Brain pericyte (primary cell): ENCODE results near the gene DYNC1H1.

Experiments used
- DNase-seq: peaks from one replicate; pipeline ENCODE4 v3.0.0-alpha.2; 2012; ENCODE audit warnings: low read depth, low spot score

The DYNC1H1 gene

DNA sequence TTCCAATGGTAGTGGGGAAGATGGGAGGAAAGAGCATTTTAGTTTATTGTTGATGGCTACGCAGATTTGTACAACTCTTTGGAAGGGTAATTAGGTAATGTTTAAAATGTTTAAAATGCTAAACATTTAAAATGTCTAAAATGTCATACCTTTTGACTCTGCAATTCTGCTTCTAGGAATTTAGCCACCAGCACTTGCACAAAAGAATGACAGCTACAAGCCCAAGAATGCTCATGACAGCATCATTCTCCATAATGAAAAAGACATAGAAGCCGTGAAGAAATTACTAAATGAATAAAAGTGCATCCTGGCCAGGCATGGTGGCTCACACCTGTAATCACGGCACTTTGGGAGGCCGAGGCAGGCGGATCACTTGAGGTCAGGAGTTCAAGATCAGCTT lies 19.9 kb upstream of the DYNC1H1 start:
- no peak for DNase-seq

DNA sequence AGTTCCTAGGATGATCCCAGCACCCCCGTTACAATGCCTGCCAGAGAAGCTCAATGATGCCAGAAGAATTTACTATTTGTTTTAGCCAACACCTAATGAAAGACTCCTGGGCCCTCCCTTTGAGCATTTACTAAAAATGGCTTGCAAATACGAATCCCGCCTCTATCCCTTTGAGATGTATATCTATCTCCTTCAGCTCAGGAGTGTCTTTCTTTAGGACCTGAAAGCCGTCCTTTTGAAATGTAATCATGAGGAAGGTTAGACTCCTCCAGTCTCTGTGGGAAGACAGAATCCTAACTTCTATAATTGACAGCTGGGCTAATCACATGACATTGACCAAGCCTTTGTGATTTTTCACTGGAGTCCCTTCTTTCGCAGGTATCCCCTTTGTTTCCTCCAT lies 19.2 kb upstream of the DYNC1H1 start:
- no peak for DNase-seq

DNA sequence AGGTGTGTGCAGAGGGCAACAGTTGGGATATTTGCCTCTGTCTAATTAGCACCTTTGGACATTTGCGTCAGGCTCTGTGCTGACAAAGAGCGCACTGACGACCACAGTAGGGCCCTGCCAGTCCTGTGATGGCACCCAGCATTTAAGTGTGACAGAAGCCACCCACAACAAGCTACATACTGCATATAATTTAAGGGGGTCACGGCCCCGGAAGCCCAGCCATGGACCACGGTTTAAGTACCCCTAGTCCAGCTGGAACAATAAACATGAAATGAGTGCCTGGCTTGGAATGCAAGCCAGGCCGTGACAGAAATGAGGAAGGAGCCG lies 16.8 kb upstream of the DYNC1H1 start:
- no peak for DNase-seq

DNA sequence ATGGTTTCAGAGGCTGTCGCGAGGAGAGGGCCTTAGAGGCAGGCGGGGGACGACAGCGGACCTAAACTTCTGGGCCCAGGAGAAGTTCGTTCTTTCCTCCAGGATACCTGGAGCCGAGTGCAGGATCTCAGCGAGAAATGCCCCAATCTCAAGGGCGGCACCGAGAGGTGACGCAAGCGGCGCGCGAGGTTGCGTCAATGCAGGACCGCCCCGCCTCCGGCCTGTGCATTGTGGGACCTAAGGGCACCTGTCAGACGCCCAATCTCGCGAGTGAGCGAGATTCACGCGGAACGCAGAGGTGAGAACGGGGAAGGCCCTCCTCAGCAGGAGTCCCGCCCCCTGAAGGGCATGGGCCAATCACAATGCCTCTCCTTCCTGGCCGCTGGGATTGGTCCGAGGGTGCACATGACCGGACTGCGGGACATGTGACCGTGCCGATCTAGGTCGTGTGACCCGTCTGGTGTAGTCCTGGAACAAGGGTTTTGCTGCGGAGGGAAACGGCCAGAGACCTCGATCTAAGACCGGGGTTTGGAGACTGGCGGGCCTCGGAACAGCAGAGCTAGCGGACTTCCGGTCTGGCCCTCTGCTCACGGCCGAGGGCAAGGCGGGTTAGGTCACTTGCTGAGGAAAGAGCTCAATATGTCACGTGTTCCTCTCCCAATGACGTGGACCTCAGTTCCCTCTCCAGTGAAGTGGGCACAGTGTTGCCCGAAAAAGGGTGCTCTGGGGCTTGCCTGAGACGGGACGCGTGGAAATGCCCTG lies 16.3 kb upstream of the DYNC1H1 start:
- DNase-seq: peak; percentile 100

DNA sequence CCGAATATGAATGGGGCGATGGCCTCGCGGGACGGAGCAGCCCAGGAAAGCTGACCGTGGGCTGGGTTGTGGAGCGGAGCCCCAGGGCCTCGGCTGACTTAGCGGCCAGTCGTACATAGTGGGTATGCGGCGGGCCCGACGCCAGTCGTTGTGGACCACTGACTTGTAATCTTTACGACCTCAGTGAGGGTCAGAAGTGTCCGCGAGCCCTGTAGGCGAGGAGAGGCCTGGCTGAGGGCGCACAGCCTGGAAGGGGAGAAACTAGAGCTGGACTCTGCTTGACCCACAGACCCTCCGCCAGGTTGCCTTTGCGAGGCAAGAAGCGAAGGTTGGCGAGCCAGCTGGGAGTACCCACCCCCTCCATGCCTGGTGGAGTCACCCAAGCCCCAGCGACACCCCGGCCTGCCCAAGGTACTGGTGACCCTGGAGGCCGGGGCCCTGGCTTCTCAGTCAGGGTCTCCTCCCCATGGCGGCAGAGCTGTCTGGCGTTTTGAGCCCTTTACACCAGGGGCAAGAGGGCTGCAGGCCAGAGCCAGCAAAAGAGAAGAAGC lies 15.6 kb upstream of the DYNC1H1 start:
- no peak for DNase-seq

DNA sequence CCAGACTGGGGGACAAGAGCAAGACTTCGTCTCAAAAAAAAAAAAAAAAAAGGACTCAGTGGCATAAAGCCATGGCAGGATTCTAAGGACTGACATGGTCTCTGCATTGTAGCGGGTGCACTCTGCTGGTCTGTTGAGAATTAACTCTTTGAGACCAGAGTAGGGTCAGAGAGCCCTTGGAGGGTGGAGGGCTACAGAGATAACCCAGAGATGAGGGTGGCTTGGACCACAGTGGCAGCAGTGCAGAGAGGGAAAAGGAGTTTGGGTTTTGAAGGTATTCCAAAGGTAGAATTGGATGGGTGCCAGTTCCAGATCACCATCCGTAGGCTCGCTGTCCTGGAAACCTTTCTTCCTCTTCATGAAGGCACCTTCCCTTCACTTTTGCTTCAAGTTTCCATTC lies 14.3 kb upstream of the DYNC1H1 start:
- DNase-seq: no peak

DNA sequence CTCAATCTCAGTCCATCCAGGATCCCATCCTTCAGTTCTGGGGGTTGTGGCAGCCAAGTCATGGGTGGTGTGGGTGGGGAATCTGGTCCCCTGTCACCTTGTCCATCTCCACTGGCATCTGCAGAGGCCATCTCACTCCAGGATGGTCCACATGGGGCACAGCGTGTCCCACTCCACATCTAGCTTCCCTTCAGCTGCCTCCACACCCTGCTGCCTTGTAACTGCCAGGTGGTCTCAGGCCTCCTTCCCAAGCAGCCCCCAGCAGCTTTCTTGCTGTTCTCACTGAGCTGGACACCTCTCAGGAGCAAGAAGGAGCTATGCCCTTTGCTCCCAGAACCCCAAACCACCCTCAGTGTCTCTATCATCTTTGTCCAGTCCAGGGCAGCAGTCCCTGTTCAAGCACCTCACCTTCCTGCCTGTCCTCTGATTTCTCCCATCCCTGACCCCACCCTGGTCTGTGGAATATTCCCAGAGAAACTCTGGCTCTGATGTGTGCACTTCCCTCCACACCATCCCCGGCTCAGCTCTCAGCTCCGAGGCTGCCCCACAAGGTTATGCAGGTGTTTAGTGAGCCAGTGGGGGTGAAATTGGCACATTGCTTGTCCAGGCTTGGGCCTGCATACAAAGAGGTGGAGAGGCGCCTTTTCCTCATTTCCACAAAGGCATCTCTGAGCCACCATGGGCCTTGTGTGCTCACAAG lies 13.7 kb upstream of the DYNC1H1 start:
- no peak for DNase-seq

DNA sequence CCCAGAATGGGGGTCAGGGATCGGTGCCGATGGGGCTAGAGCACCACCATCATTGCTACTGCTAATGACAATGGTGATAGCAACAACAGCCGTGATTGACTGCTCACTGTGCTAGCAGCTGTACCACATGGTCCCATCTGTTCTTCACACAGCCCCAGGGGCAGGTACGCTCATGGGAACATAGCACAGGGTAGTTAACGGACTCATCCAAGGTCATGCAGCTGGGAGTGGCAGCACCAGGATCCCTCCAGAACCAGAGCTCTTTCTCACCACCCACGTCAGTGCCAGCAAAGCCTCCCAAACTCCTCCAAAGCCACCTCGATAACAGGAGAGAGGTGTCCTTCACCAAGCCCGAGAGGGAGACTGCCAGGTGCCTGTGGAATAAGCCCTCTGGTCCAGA lies 11.2 kb upstream of the DYNC1H1 start:
- no peak for DNase-seq

DNA sequence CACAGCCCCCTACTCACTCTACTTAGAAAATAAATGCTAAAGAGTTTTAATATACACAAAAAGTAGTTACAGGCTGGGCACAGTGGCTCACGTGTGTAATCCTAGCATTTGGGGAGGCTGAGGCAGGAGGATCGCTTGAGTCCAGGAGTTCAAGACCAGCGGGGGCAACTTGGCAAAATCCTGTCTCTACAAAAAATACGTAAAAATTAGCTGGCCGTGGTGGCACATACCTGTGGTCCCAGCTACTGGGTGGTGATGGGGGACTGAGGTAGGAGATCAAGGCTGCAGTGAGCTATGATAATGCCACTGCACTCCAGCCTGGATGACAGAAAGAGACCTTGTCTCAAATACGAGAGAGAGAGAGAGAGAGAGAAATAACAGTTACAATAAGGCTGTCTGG lies 9.9 kb upstream of the DYNC1H1 start:
- DNase-seq: no peak

DNA sequence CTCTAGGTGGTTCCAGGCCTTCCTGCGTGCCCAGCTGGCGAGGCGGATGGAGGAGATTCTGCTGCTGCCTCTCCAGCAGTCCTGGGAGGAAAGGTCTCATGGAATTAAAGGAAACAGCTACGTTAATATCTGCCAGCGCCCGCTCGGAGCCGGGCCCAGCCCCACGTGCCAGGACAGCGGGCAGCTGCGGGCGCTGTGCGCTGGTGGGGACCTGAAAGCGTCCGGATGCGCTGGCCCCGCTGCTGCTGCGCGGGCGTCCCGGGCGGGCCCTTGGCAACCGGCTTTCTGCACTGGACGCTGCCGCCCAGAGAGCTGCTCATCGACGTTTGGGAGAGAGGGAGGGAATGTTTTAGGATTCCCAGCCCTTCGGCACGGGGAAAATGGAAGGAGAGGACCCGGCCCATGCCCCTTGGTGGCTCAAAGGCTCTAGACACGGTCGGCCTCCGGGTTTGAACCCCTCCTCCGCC lies 8.6 kb upstream of the DYNC1H1 start:
- no peak for DNase-seq

DNA sequence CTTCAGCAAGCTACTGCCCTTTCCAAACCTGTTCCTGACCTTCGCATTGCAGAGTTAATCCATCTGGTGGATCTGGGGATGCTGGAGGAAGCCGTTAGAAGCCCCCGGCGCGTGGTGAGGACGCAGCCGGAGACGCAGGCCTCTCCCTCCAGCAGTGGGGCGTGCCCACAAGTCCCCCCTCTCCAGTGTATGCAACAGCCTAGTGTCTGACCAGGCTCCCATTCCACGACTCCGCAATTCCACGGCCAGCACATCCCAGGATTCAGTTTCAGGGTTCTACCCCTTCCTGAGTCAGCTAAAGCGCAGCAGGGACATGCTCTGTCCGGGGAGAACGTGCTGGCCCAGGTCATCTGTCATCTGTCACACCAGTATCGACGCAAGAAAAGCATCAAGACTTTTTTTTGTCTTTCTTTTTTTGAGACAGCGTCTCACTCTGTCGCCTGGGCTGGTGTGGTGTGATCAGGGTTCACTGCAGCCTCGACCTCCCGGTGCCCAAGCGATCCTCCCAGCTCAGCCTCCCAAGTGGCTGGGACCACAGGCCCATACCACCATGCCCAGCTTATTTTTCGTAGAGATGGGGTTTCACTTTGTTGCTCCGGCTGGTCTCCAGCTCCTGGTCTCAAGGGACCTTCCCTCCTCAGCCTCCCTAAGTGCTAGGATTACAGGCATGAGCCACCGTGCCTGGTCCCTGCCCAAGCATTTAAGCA lies 8.0 kb upstream of the DYNC1H1 start:
- no peak for DNase-seq

DNA sequence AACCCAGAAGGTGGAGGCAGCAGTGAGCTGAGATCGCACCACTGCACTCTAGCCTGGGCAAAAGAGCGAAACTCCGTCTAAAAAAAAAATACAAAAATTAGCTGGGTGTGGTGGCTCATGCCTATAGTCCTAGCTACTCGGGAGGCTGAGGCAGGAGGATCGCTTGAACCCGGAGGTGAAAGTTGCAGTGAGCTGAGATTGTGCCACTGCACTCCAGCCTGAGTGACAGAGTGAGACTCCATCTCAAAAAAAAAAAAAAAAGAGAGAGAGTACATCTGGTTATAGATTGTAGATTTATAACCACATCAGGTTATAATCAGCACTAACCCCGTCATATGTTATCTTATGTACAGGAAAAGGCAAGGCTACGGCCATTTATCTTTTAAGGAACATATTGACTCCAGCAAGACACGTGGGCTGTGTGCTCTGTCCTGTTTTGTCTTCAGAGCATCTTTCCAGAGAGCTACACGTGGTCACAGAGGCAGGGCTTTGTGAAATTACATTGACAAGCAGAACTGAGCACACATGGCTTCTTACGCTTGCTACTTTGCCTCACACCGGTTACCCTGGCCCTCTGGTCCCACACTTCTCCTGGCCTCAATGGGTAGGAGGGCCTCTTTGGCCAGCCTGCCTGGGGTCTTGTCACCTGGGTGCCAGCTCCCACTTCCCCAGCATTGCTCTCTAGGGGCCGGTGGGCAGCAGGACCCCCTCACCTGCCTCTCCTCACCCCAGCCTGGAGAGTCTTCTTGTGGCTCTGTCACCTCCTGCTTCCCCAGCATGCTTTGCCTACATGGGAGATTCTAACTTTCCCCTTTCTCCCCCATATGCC lies 6.8 kb upstream of the DYNC1H1 start:
- DNase-seq: no peak

DNA sequence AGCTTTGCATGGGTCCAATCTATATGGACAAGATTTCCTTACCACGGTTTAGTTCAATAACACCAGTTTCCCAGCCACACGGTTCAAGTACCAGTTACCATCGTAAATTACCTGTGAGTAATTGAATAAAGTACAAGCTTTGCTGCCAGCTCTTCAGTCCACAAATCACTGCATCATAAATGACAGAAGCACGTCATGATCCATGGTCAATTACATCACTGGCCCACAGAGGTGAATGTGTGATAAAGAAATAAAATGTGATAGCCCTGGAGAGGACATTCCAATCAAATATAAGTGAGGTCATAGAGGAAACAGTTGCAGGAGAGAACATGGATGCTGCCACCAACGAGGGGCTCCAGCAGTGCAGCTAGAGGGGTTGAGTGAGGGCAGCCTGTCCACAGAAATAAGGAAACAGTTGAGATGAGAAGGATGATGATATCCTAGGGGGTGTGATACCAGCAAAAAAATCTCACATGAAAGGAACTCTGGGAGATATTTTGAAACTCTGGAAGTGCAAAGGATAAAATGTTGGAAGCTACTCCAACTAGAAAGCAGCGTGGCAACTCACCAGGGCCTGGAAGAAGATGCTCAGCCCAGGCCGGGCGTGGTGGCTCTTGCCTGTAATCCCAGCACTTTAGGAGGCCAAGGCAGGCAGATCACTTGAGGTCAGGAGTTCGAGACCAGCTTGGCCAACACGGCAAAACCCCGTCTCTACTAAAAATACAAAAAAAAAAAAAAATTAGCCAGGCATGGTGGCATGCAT lies 5.8 kb upstream of the DYNC1H1 start:
- no peak for DNase-seq

DNA sequence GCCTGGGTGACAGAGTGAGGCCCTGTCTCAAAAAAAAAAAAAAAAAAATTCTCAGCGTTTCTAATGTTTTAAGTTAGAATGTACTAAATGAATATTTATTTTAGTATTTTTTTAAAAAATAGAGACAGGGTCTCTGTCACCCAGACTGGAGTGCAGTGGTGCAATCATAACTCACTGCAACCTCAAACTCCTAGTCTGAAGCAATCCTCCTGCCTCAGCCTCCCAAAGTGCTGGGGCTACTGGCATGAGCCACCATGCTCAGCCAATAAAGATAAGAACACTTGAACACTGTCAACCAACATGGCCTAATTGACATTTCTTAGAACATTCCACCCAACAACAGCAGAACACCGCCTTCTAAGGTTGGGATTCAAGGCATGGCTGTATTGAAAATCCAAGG lies 5.1 kb upstream of the DYNC1H1 start:
- no peak for DNase-seq

DNA sequence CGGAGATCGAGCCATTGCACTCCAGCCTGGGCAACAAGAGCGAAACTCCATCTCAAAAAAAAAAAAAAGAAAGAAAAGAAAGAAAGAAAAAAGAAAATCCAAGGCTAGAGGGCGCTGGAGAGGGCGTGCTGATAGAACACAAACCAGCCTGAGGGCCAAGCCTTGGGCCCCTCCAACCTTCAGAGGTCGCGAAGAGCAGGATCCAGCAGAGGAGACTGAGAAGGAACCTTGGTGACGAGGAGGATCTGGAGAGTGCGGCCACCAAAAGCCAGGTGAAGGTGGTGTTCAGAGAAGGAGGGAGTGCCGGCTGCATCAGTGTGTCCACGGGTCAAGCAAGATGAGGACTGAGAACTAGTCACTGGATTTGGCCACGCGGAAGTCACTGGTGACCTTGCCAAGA lies 4.1 kb upstream of the DYNC1H1 start:
- DNase-seq: no peak

DNA sequence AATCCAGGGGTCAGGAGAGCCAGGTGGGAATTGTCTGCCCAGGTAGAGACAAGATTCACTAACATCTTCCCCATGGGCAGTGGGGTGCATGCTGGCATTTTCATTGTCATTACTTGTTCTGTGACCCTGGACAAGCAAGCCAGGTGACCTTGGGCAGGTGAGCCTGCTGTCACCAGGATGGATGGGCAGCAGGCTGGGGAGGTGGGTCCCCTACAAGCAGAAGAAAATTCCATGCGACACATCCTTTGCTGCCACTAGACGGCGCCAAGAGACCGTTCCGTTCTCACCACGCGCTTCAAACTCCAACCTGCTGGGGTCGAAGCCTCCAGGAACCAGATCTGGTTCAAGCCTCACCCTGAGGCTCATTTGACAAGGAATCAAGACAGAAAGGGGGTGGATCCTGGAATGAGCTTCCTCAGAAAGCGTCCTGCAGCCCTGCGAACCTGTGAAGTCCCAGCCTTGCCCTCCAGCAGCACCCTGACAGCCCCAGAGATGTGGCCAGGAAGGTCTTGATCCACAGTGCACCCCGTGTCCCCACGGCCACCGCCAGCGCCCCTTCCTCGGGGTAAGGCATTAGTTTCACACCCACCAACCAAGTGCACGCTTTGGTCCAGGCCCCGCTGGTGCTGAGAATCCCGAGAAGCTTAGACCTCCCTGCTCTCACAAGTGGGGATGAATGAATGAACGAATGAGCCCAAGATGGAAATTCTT lies 3.2 kb upstream of the DYNC1H1 start:
- no peak for DNase-seq

DNA sequence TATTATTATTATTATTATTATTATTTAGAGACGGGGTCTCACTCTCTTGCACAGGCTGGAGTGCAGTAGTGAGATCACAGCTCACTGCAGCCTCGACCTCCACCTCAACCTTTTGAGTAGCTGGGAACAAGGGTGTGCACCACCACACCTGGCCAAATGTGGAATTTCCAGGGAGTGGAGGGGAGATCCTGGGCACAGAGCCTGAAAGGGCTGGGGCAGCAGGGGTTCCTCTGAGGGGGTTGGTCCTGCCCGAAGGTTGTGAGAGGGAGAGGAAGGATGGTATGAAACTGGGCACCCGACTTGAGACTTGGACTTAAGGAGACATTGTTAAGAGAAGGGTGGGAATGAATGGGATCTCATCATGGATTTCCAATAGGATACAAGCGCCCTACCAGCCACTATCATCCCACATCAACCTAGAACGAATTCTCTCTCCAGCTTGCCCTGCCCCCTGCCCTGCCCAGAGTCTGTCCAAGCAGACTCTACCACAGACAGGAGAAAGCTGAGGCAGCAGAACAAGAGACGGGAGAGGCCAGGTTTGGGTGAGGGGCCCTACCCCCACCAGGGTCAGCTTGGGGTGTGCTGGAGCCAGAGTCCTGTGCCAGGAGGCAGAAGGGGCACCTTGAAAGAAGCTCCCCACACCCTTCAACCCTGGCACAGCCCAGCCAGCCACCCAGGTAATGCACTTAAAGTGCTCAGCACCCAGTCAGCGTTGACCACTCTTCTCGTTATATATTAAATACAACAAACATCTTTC lies 2.4 kb upstream of the DYNC1H1 start:
- DNase-seq: no peak

DNA sequence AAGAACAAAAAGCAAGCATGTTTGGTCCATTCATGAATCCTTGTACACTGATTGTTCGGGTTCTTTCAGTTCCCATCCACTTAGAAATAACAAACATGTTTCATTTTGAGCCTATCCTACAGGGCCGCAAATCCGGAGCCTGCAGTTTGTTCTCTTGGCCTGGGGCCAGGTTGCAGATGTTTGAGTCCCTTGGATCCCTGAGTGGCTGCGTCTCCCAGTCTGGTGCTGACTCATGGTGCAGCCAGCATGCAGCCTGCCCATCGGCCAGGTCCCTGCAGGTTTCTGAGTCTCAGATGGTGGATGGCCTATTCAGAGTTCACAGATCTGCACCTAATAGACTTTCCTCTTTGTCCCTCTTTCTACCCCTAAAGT lies 1.9 kb upstream of the DYNC1H1 start:
- DNase-seq: peak; percentile 95

DNA sequence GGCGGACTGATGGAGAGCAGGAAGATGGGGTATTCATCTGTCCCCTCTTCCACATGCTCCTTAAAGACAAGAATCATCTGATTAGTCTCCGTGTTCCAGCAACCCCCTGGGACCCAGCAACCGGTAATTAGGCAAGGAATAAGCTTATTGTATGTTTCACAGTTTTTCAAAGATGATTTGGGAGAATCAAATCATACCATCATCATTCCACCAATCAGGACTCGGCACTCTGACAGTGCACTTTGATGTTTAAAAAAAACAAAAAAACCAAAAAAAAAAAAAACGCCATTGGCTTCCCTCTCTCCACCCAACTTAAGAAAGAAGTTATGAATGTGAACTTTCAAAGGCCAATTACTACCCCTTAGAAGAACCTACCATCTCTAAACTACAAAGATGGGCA lies 1.3 kb upstream of the DYNC1H1 start:
- DNase-seq: no peak
